ENCODE results near the gene PXMP2.
"Not testable (repeated sequence)": the region's sequence is repeated elsewhere in the genome, so short reads cannot be mapped to it uniquely, and the experiment has no call there.

The PXMP2 gene

GRCh38 chr12:132753670-132754069 is 66.3 kb downstream of the PXMP2 start:
- DNase-seq, H3K4me1 Mint-ChIP-seq, H3K4me3 Mint-ChIP-seq, H3K9me3 Mint-ChIP-seq, H3K27me3 Mint-ChIP-seq, H3K27ac Mint-ChIP-seq: not testable (repeated sequence)
- CTCF ChIA-PET = interaction anchor here (0.6 kb wide), 1 partner anchor 22 kb away, joined by 3 read pairs; no protein-coding TSS in a partner anchor
- peaks cover 47% of the 10 kb centered on the region for H3K36me3 Mint-ChIP-seq

DNA sequence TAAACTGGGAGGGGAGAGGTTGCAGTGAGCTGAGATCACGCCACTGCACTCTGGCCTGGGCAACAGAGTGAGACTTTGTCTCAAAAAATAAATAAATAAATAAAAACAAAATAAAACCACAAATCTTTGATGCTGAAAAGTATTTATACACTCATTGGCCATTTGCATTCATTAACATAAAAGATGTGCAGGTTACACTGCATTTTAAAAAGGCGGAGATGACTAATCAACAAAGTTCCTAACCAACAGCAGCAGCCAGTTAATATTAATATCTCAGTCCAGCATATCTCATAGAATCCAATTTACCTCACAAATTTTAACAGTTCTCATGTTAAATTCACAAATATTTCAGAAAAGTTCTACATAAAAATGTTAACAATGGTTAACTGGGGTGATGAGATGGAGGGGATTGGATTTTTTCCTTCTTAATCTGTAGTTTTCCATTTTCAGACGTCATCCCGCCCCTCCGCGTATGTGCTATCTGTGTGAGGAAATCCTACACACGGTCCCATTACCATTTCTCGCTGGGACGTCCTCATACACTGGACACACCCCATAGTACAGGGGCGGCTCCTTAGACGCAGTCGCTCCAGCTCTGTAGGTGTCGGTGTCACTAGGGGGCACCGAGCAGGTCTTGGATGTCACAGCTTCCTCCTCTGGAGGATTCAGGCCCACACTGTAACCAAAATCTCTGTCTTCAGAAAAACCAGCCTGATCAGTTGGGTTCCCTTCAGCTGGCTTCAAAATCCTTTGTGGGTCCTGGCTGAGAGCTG is 67.0 kb downstream of the PXMP2 start:
- no peak for DNase-seq
- peaks cover 6% of the 10 kb centered on the region for H3K4me1 Mint-ChIP-seq
- H3K4me3 Mint-ChIP-seq = no peak overlapping the region
- H3K27ac Mint-ChIP-seq = no peak overlapping the region
- no peaks in the 10 kb centered on the region for H3K9me3 Mint-ChIP-seq
- CTCF ChIA-PET = interaction anchor here (0.6 kb wide), 1 partner anchor 22 kb away, joined by 3 read pairs; no protein-coding TSS in a partner anchor
- no peaks in the 10 kb centered on the region for H3K27me3 Mint-ChIP-seq
- peaks cover 45% of the 10 kb centered on the region for H3K36me3 Mint-ChIP-seq
